Measurements from ENCODE around the gene IPO11.
"Not testable (repeated sequence)": the region's sequence is repeated elsewhere in the genome, so short reads cannot be mapped to it uniquely, and the experiment has no call there.

Gene IPO11

GRCh38 chr5:62520812-62521211 is 108.2 kb downstream of the IPO11 start:
- not testable (repeated sequence) for DNase-seq

DNA sequence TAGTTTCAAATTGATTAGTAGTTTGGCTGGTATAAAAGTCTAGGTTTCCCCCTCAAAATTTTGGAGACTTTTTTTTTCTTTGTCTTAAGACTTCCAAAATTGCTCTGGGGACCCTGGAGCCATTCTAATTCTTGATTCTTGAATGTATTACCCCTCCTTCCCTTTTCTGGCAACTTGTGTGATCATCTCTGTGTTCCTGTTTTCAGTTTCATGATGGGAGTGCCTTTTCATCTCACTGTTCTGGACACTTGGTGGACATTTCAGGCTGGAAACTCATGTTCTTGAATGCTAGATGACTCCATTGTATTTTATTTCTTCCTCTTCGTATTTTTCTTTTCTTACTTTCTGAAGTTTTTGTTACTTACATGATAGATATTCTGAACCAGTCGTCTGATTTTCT is 108.8 kb downstream of the IPO11 start:
- DNase-seq, result no peak

GRCh38 chr5:62522811-62523210 is 110.2 kb downstream of the IPO11 start:
- DNase-seq, result no peak

DNA sequence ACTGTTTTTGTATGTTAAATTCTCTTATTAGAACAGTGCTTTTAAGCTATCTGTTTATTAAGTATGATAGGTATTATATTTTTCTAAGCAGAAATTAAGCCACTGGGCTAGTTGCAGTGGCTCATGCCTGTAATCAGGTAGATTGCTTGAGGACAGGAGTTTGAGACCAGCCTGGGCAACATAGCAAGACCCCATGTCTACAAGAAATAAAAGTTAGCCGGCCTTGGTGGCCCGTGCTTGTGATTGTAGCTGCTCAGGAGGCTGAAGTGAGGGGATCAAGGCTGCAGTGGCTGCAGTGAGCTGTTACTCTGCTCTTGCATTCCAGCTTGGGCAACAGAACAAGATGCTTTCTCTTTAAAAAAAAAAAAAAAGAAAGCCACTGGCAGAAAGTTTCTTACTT is 121.0 kb downstream of the IPO11 start:
- DNase-seq, result no peak

DNA sequence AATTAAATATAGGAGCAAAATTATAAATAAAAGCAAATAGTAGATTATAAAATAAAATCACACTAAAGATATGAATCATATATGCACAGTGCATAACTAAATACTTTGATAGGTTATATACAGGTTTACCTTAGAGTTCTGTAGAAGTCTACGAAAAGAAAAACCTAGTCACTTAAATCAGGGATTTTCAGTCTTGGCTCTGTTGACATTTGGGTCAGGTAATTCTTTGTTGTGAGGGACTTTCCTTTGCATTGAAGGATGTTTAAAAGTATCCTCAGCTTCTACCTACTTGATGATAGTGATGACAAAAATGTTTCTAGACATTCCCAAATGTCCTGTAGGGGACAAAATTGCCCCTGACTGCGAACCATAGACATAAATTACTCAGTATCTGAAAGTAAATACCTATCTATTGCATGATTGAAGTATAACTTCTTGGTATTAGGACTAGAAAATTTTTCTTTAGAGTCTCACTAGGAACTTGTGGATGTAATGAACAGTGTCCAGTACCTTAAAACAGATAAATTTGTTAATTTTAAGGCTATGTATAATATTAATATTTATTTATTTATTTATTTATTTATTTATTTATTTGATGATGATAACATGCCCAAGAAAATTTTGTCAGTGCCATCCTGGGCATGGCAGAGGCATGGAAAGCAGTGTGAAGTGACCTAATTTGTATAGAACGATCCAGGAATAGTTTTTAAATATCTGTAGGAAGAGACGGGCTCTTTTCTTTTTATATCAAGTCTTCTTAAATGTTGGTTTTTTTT is 122.1 kb downstream of the IPO11 start:
- DNase-seq, result no peak

DNA sequence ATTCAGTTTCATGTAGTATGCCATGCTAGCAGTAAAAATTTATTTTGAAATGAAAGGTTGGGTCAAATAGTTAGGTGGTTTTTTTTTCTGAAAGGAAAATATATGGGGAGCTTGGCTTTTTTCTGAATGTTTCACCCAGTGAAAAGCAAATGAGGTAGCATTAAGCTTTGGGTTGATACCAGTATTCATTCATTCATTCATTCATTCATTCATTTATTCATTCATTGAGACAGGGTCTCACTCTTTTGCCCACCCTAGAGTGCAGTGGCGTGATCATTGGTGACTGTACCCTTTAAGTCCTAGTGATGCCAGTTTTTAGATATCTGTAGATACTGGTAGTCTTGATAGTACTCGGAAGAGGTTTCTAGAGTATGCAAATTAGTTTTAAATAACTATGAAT is 123.7 kb downstream of the IPO11 start:
- no peak for DNase-seq

DNA sequence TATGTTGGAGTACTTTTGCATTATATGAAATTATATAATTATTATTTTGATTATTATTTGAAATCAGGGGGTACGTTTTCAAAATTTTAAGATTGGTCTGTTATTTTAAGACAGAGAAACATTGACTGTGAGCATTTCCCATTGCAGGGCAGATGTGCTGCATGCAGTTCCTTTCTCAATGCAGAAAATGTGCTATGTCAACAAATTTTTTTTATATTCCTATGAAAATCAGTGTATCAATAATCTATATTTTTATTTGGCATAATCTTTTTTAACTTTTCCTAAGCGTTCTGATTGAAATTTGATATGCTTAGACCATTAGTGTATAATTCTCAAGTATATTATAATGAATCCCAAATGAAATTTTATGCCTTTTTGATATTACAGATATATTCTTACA is 124.2 kb downstream of the IPO11 start:
- DNase-seq, result no peak

GRCh38 chr5:62538017-62538942 is 125.7 kb downstream of the IPO11 start:
- peak; percentile 36 for DNase-seq

- DNase-seq, result no peak
These were observed 130.2 kb downstream of the IPO11 start for GRCh38 chr5:62542720-62543119.

DNA sequence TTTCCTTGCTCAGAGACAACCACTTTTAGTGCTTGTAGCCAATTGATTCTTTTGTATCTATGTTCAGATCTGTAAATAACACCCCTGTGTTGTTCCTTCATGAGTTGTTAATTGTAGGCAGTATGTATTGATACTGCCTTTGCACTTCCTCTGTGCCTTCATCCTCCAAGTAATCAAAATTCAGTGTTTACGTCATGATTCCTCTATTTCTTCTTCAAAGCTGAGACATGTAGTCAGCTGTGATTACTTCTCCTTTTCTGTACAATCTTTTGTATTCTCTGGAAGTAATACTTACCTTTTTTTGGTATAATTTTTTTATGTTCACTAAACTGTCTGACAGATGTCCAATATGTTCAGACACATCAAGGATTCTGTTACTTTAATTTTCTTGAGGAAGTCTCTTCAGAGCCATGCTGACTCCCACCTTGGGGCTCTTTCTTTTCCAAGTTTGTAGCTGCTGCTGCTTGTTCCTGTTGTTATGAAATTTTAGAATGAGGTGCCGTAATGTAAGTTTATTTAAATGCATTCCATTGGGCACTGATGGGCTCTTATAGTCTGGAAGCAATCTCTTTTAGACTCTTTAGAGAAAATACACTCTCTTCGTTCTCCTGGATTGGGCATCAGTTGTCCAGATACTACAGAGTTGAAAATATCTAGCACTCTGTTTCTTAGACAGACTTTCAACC is 135.5 kb downstream of the IPO11 start:
- no peak for DNase-seq

DNA sequence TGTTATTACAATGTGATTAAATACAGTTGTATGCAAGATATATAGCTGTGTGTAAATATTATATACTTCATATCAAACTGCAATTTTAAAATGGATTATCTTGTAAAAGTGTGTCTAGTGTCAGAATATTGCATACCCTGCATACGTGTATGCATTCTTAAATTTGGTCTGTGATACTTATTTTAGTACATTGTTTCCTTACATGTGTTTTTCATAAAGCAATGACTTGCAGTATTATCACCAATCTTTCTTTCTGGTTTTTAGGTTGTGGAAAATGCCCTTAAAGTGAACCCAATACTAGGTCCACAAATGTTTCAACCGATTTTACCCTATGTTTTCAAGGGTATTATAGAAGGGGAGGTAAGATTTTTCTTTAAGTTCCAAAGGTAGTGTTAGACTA is 137.5 kb downstream of the IPO11 start:
- DNase-seq, result no peak

- no peak for DNase-seq
These were observed 143.4 kb downstream of the IPO11 start for GRCh38 chr5:62555930-62556329.

DNA sequence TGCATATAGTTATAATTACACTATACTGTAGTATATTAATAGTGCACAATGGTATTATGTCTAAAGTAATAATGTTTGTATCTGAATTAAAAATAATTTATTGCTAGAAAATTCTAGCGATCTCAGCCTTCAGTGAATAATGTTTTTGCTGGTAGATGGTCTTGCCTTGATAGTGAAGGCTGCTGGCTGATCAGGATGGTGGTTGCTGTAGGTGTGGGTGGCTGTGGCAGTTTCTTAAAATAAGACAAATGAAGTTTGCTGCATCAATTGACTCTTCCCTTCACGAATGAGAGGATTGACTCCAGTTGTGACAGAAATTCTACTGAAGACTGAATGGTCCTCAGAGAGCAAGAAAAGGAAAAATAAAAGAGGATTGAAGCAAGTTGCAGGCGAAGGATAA is 146.4 kb downstream of the IPO11 start:
- no peak for DNase-seq

- DNase-seq, result no peak
These were observed 148.2 kb downstream of the IPO11 start for GRCh38 chr5:62560786-62561185.

GRCh38 chr5:62561896-62562295 is 149.3 kb downstream of the IPO11 start:
- no peak for DNase-seq

GRCh38 chr5:62562867-62563266 is 150.3 kb downstream of the IPO11 start:
- no peak for DNase-seq

GRCh38 chr5:62564101-62564500 is 151.5 kb downstream of the IPO11 start:
- no peak for DNase-seq

DNA sequence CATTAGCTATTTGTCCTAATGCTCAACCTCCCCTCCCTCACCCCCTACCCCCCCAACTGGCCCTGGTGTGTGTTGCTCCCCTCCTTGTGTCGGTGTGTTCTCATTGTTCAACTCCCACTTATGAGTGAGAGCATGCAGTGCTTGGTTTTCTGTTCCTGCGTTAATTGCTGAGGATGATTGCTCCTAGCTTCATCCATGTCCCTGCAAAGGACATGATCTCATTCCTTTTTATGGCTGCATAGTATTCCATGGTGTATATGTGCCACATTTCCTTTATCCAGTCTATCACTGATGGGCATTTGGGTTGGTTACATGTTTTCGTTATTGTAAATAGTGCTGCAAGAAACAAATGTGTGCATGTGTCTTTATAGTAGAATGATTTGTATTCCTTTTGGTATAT is 153.2 kb downstream of the IPO11 start:
- not testable (repeated sequence) for DNase-seq

DNA sequence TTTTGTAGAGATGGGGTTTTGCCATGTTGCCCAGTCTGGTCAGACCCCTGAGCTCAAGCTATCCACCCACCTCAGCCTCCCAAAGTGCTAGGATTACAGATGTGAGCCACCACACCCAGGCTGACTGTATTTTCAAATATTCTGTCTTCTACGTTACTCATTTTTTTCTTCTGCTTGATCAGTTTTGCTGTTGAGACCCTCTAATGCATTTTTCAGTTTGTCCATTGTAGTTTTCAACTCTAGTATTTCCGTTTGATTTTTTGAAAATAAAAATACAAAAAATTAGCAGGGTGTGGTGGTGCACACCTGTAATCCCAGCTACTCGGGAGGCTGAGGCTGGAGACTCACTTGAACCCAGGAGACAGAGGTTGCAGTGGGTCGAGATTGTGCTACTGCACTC is 155.6 kb downstream of the IPO11 start:
- no peak for DNase-seq

GRCh38 chr5:62568800-62569432 is 156.4 kb downstream of the IPO11 start:
- DNase-seq, result no peak

DNA sequence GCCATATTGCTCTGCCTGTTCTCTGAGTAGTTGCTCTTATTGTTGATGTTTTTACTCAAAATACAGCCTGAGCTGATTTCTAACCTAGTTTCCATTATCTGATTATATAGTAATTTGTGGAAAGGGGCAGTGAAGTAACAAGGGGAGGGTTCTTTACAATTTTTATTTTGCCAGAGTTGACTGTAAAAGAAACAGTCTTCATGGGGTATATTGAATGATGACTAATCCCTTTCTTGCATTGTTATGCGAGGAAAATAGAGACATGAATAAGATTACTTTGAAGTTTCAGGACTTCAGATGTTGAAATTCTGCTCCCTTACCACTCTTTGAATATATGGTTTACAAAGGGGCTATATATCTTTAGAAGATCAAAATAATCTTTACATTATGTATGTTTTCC is 156.9 kb downstream of the IPO11 start:
- DNase-seq, result no peak

GRCh38 chr5:62572918-62573514 is 160.5 kb downstream of the IPO11 start:
- no peak for DNase-seq

- no peak for DNase-seq
These were observed 162.0 kb downstream of the IPO11 start for GRCh38 chr5:62574599-62574998.
